ENCODE measurements around the gene TCEAL6.
"Not testable (repeated sequence)": the region's sequence is repeated elsewhere in the genome, so short reads cannot be mapped to it uniquely, and the experiment has no call there.

TCEAL6 gene

DNA sequence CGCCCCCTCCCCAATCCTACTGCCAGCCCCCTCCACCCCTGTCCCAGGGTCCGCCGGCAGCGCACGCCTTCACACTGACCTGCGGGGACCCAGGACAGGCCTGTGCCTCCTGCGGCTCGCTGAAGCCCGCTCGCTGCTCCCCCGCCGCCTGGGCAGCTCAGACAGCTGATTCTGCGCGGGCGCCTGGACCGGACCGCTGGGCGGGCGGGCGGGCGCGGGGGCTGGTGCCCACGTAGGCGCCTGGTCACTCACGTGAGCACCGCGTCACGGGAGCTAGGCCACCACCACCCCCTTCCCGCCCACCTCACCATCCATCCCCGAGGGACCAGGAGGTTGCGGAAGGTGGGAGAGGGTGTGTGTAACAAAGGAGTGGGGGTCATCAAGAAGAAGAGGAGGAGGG is at the start of gene TCEAL6:
TSS of gene TCEAL6 (minus strand) at position 208 of the 400 bp plus-strand sequence.
- not testable (repeated sequence) for DNase-seq (ENCODE audit: low spot score); H3K27ac ChIP-seq; H3K4me3 ChIP-seq

DNA sequence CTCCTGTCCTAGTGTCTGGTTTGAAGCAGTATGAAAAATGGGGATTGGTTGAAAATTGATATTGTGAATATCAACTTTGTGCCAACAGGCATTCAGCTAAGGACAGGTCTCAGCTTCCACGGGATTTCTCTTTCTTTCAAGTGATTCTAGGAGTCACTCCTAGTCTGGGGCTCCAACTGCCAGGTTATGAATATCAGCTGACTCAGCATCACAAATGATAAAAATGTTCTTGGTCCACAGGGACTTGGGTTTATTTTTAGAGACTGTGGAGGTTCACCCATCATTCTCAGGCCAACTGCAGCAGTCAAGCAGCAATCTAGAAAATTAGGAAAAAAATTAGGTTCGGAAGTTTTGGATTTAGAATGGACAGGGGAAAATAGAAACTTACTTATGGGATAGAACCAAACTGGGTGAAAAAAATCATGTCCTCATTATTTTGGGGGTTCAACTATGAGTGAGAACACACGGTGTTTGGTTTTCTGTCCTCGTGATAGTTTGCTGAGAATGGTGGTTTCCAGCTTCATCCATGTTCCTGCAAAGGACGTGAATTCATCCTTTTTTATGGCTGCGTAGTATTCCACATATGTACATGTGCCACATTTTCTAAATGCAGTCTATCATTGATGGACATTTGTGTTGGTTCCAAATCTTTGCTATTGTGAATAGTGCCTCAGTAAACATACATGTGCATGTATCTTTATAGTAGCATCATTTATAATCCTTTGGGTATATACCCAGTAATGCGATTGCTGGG is 43.9 kb upstream of the TCEAL6 start:
- TF ChIP-seq, protein P1, sequence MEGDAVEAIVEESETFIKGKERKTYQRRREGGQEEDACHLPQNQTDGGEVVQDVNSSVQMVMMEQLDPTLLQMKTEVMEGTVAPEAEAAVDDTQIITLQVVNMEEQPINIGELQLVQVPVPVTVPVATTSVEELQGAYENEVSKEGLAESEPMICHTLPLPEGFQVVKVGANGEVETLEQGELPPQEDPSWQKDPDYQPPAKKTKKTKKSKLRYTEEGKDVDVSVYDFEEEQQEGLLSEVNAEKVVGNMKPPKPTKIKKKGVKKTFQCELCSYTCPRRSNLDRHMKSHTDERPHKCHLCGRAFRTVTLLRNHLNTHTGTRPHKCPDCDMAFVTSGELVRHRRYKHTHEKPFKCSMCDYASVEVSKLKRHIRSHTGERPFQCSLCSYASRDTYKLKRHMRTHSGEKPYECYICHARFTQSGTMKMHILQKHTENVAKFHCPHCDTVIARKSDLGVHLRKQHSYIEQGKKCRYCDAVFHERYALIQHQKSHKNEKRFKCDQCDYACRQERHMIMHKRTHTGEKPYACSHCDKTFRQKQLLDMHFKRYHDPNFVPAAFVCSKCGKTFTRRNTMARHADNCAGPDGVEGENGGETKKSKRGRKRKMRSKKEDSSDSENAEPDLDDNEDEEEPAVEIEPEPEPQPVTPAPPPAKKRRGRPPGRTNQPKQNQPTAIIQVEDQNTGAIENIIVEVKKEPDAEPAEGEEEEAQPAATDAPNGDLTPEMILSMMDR (IDR thresholded peaks at IDR 0.05): no peak
- no peak overlapping the region for H3K4me3 ChIP-seq
- no peak for DNase-seq (ENCODE audit: low spot score)
- no peak overlapping the region for H3K27ac ChIP-seq

DNA sequence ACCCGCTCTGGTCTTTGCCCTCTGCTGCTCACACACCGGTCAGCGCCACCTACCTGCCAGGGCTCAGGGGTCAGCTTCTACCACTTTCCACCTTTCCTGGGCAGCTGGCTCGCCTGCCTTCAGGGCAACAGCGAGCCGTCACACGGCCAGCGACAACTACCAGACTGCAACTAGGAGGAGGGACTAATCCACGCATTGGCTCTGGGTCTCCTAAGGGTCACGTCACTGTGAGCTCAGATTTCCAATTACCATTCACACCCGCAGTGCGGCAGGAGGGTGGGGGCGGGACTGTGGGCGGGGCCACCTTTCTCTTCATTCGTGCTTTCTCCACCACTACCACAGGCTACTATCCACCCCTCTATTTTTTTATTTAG is 13.5 kb upstream of the TCEAL6 start, which contains the start of gene BEX5:
TSS of gene BEX5 (minus strand) at position 172 of the 374 bp plus-strand sequence. CDS start 1,712 bp downstream, outside the sequence.
- peak within 1 kb of the TSS; percentile 68 for H3K4me3 ChIP-seq
- DNase-seq (ENCODE audit: low spot score): peak; percentile 74
- TF ChIP-seq, protein P1 (IDR thresholded peaks at IDR 0.05): no peak
- peak within 1 kb of the TSS; percentile 2 to 57 for H3K27ac ChIP-seq

DNA sequence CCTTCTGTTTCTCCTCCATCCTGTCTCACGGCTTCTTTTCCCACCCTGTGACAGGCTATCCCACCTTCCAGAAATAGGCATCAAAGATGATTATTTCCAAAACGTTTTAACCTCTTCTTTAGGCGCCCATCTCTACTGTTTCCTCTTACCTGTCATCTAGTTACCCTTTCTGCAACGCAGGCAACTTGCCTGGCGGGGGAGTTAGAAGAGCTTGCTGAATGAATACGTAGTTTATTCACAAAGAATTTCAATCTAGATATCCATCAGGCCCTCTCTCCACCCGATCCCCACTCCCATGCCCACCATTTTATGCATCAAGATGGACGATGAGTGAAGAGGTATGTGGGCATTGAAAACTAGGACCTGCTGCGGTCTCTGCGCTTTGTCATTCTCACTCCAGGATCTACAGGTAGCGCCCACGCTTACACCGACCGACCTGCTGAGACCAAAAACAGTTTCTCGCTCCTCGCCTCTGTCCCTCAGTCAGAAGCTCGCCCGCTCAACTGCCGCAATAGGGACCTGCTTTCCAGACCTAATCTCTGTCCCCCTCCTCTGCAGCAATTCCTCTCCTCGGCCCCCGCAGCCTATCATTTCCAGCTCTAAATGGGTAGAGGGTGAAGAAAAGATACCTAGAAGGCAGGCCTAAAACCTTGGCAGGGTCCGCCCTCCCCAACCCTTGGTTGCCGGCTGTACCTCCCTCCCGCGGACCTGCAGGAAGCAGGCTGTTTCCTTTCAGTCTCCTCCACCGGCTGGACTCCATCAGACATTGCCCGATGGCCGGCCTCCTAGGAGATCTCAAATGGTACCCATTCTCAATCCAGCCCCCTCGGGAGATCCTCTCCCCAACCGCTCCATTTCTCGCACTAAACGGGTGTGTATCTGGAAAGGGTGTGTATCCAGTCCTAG is 12.9 kb upstream of the TCEAL6 start:
- DNase-seq (ENCODE audit: low spot score): no peak
- peak overlapping the region; percentile 2 to 57 for H3K27ac ChIP-seq
- peak overlapping the region; percentile 68 for H3K4me3 ChIP-seq
- TF ChIP-seq, protein P1 (IDR thresholded peaks at IDR 0.05): no peak

DNA sequence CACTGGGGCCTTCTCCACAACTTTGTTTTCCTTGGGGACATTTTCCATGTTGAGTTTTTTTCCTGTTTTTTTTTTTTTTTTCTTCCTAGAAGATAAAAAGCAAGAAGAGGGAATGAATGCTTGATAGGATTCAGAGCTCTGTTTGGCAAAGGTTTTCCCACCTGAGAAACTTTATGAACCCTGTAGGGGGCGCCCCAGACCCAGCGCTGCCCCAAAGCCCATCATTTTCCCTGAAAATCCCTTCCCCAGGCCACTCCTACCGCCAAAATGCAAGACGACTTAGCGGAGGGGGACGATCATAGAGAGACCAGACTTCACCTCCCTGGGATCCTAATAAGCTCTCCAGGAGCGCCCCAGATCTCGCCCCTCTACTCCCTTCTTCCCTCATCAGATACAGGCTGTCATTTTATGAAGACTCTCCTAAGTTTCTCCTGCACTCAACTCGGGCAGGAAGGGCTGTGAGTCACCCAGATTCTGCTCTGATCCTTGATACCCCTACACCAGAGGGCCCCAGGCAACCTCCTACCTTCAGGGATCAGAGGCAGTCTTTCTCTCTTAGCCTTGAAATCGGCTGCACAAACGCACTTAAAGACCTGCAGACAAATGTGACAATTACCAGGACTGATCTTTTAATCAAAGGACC is 12.1 kb upstream of the TCEAL6 start:
- TF ChIP-seq, protein P1 (IDR thresholded peaks at IDR 0.05): no peak
- Histone ChIP-seq H3K27ac (no peak overlapping the region), H3K4me3 (peak overlapping the region; percentile 68)
- DNase-seq (ENCODE audit: low spot score): no peak

DNA sequence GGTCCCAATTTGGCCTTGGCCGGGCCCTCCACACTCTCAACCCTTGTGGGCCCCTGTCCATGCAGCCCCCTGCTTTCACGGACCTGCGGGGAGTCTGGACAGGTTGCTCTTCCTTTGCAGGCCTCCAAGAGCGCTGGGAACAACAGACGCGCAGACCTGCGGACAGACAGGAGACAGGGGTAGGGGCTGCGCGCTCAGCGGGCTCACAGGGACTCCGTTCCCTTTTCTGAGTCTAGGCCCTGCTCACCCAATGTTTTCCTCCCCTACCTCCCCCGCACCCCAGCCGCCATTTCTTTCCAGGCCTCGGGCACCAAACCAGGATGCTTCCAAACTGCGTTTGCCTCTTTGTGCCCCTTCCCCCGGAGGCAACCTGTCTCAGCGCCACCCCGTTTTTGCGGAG is 650 bp downstream of the TCEAL6 start:
- not testable (repeated sequence) for H3K27ac ChIP-seq; DNase-seq (ENCODE audit: low spot score); H3K4me3 ChIP-seq

DNA sequence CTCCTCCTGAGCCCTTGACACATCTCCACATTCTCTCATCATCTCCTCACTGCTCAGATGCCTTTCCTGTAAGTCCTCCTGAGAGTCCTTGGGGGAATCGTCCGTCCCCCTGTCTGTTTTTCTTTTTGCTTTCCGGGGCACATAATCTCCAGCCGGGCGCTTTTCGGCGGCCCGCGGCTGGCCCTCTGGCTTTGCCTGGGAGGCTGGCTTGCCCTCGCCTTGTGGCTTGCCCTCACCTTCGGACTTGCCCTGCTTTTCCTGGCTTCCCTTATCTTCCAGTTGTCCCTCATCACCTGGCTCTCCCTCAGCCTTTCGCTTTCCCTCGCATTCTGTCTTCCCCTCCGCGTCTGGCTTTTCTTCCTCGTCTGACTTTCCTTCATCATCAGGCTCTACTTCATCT is 1.4 kb downstream of the TCEAL6 start:
- not testable (repeated sequence) for H3K4me3 ChIP-seq; H3K27ac ChIP-seq; DNase-seq (ENCODE audit: low spot score)

DNA sequence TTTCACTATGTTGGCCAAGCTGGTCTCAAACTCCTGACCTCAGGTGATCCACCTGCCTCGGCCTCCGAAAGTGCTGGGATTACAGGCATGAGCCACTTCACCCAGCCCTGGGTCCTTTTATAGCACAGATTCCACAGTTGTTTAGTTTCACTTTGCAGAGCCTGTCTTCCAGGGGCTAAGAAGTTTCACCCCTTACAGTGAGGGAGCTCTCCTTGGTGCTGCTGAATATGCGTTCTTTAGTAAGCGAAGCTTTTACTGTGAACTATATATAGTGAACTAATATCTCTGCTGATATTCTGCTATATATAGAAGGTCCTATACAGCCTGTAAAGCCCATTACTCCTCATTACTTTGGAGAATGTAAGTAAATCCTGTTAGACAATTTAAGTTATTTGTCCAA is 4.2 kb downstream of the TCEAL6 start:
- TF ChIP-seq, protein P1 (IDR thresholded peaks at IDR 0.05): no peak
- H3K27ac ChIP-seq: no peak overlapping the region
- no peak overlapping the region for H3K4me3 ChIP-seq
- no peak for DNase-seq (ENCODE audit: low spot score)
